ENCODE results near the gene ARHGAP4.
A peak's percentile ranks its signal among the peaks of the same experiment; 100 is the strongest.

The ARHGAP4 gene

DNA sequence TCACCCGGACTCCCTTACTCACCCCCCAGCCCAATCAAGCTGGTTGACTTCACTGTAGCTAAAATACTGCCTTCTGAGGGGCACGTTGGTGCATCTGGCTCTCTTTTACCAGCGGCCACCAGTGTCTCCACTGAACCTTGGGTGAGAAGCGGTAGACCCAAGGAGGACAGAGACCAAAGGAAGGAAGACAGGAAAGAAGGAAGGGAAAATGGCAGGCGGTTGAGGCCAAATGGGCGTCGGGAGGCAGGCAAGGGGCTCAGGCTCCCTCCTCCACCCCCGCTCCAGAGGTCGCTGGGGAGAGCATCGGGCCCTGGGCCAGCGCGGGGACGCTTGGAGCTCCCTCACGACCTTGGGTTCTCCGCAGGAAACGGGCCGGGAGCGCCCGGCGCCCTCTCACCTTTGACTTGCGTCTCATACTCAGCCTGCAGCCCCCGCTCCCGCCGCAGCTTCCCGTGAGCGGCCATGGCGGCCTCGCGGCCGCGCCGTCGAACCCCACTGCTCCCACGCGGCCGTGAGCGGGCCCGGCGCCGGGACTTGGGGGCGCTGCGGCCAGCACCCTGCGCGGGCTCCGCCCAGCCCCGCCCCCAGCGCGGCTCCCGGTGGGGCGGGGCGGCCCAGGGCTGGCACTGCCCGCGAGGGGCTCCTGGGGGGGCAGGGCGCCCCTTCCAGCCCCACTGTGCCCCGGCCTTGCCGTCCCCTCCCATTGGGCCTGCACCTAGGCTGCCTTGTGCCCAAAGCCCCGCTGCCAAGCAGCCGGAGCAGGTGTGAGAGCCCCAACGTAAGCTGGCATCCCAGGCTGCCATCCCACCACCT lies at the start of gene ARHGAP4:
ARHGAP4 (minus strand) TSS at position 526 of the 813 bp plus-strand sequence; CDS start at position 464, 62 bp downstream.
- peak; percentile 49 for DNase-seq (ENCODE audit: low spot score)

DNA sequence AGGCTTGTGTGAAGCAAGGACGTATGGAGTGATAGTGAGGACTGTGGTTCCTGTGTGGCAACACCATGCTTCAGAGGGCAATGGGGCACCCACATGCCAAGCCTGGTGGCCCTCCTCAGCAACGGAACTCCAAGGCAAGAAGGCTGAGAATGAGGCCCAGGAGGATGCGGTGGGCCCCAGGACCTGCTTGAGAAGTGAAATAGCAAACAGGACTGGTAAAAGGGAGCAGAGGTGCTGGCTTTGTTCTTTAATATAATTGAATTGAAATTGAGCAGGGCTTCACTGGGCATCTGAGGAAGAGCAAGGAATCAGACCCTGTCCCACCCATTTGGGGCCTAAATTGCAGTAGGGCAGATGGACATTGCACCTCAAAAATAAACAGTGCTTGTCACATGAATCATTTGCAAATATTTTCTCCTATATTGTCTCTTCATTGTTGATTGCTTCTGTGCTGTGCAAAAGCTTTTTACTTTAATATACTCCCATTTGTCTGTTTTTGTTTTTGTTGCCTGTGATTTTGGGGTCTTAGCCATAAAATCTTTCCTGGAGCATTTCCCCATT lies 48.7 kb upstream of the ARHGAP4 start:
- no peak for DNase-seq (ENCODE audit: low spot score)

GRCh38 chrX:153974003-153974725 lies 48.1 kb upstream of the ARHGAP4 start:
- DNase-seq (ENCODE audit: low spot score) = no peak

DNA sequence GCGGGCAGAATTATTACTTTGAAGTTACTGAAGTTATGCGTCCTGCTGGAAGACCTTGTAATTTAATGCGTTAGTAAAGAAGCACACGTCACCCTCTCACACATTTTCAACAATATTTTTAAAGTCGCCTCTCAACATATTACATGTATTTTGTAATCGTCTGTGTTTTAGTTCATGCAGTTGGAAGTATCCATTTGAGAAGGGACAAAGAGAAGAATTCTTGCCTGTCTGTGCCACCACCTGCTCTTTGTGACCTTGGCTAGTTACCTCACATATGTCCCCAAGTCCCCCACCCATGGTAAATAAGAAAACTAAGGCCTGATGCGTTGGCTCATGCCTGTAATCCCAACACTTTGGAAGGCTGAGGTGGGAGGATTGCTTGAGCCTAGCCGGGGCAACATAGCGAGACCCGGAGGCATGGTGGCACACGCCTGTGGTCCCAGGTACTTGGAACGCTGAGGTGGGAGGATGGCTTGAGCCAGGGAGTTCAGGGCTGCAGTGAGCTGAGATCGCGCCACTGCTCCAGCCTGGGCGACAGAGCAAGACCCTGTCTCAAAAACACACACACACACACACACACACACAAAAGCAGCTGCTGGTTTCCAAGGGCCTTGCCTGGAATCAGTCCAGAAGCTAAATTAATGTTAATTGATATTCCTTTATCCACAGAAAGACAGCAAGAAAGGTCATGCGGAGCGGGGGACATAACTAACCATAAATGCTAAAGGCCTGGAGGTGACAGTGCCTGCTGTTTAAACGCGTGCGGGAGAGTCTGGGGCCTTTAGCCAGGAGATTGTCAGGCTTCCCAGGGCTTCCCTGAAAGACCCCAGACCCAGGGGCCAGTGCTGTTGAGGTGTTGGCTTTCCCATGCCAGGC lies 47.3 kb upstream of the ARHGAP4 start:
- DNase-seq (ENCODE audit: low spot score) = no peak

- peak; percentile 90 for DNase-seq (ENCODE audit: low spot score)
These were observed 46.5 kb upstream of the ARHGAP4 start, which contains the start of gene TMEM187 for GRCh38 chrX:153972368-153973126. Gene TMEM187, plus strand, starts transcription at chrX:153972754. Its CDS starts 9,309 bp downstream, at chrX:153982063.

DNA sequence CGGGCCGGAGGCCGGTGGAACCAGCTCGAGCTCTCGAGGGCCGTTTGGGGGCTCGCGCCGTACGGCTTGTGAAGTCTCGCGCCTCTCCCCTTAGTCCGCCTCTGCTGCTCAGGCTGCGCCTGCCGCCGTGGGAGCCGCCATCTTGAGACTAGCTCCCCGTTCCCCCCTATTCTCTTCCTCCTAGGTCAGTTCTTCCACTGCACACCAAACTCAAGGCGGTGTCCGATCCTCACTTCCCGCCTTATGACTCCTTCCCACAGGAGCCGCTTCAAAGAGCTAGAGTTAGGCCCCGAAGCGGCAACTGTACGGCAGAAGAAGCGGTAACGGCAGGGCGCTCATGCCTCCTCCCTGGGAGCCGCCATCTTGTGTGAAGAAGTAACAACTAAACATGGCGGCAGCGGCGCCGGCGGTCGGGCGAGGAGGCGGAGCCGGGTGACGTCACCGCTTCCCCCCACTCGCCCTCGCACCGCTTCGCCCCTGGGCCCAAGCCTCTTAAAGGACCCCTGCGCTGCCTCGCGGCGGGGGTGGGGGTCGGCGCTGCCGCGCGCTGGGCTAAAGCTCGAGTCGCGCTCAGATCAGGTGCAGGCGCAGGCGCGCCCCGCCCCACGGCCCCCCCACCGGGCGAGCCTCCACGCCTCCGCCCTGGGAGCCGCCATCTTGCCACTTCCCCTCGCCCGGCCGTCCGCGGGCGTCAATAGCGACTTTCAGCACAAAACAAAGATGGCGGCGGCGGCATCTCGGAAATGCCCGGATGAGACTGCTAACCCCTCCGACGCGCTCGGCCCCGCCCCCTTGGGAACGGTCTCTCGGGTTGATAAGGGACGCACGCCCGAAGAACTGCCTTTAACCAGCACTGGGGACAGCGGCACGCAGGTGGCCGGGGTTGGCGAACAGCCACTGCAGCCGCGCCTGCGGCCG lies 45.6 kb upstream of the ARHGAP4 start, which contains the start of gene HCFC1:
HCFC1 (minus strand) TSS at position 369 of the 918 bp plus-strand sequence. CDS start 978 bp downstream, outside the sequence.
- peak; percentile 85 for DNase-seq (ENCODE audit: low spot score)

GRCh38 chrX:153971124-153971449 lies 45.0 kb upstream of the ARHGAP4 start:
- peak; percentile 82 for DNase-seq (ENCODE audit: low spot score)

DNA sequence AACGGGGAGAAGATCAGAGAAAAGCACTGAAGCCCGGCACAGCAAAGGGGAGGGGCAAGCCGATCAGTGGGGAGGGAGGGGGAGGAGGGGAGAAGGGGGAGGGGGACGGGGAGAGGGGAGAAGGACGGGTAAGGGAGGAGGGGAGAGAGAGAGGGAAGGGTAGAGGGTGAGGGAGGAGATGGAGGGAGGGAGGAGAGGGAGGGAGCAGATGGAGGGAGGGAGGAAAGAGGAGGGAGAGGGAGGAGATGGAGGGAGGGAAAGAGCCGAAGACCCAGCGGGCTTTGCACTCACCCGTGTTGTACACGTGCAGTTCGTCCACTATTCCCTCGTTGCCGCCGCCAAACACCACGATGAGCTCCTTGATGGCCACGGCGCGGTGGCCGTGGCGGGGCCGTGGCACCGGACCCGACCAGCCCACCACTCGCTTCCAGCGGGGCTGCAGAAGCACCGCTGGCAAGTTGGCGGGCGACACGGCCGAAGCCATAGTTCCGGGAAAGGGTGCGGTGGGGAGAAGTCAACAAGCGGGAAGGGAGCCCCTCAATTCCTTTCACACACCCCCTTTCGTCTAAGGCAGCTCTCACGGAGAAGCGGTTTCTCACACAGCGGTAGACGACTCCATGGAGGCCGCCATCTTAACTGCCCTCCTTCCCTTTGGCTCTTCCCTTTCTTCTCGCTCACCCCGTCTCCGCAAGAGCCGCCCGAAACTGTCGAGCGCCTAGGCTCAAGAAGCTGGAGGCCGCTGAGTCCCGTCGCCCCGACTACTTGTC lies 44.5 kb upstream of the ARHGAP4 start:
- DNase-seq (ENCODE audit: low spot score) = peak; percentile 32

DNA sequence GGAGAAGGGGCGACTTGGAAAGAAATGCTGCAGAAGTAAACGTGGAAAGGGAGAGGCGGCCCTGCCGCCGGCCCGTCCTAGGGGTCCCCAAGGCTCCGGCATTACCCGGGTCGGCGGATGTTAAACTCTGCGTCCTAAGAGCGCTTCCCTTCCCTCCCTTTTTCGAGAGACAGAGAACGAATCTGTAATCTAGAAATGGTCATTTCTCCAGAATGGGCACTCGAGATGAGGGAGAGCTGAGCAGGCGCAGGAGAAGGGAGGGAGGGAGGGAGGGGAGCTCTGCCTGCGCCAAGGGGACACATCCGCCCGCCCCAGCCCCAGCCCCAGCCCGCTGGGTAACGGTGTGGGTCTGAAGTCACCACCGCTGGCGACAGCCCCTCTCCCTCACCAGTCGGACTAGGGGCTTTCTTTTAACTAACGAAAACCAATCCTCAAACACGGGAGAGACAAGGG lies 43.9 kb upstream of the ARHGAP4 start:
- DNase-seq (ENCODE audit: low spot score) = no peak

GRCh38 chrX:153969125-153969903 lies 43.2 kb upstream of the ARHGAP4 start:
- no peak for DNase-seq (ENCODE audit: low spot score)

DNA sequence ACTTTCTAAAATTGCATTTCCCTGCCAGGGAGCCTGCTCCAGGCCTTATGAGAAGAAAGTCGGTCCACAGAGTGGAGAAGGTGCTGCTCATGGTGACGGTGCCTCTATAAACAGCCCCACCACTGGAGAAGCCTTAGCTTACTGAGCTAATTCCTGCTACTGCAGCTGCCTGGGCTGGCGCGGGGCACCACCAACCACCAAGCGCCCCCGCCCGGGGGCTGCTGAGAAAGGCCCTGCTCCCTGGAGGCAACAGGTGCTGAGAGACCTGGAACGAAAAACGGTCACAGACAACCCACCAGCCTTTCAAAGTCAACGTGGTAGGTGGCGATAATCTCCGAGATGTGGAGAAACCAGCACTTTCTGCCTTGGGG lies 42.7 kb upstream of the ARHGAP4 start:
- no peak for DNase-seq (ENCODE audit: low spot score)

DNA sequence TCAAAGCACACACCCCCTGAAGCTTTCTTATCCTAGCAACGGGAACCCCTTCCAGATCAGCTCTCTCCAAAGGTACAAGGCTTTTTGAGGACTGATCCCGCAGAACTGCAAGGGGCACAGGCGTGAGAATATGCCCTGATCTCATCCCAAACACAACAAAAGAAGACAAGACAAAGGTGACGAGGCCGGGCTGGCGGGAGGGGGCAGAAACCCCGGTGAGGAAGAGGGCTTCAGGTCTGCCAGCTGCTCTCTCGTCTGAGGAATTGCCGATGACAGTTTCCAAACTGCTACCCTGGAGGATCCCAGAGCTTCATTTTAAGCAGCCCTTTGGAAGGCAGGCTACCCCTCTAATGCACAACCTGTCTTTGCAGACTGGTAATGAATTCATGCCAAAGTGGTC lies 42.2 kb upstream of the ARHGAP4 start:
- DNase-seq (ENCODE audit: low spot score) = no peak

DNA sequence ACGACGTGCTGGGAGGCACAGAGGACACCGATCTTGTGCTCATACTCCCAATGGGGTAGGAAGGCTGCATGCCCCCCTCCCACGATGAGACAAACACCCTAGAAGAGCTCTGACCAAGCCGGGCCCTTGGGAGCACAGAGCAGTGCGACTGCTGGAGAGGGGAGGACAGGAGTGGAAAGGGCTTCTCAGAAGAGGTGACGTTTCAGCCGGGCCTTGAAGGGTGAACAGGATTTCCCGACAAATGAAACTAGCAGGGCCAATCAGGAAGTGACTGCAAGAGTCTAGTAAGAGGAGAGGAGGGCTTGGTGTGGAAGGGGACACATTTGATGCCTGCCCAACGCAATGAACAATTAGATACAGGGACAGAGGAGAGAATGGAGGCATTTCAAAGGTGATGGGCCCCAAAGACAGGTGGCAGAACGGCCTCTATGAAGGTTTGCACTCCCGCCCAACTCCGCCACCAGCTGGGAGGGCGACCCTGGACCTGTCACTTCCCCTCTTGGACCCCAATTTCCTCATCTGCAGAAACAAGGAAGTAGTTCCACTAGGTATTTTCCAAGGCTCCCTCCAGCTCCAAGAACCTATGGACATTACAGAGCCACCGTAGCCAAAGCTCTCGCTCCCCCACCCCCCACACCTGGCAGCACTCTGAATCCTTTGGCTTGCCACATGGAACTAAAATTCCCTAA lies 41.6 kb upstream of the ARHGAP4 start:
- no peak for DNase-seq (ENCODE audit: low spot score)

DNA sequence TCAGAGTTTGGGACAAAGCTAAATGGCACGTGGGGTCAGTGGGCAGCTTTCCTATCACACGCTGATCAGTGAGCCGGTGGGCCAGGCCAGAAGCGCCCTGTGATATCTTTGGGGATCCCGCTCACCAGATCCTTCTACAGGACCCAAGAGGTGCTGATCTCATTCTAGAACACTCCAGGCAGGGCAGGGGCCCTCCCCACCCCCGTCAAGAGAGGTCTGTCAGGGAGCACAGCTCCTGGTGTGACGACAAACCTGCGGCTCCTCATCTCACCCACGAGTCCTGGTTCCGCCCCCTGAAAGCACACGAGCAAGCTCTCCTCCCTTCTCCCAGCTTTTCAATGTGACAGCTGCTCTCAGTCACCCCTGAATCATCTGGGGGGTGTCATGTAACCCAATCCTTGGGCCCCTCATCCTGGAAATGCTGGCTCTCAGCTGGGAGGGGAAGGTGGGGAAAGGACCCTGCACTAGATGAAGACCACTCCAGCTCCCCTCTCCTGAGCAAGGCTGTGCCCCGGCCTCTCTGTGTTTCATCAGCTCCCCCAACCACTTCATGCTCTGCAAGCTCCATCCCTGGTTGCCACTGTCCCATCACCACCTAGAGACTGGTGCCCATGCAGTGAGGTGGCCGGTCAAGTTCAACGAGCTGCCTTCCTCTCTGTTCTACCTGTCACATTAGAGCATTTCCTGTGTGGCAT lies 40.9 kb upstream of the ARHGAP4 start:
- no peak for DNase-seq (ENCODE audit: low spot score)

DNA sequence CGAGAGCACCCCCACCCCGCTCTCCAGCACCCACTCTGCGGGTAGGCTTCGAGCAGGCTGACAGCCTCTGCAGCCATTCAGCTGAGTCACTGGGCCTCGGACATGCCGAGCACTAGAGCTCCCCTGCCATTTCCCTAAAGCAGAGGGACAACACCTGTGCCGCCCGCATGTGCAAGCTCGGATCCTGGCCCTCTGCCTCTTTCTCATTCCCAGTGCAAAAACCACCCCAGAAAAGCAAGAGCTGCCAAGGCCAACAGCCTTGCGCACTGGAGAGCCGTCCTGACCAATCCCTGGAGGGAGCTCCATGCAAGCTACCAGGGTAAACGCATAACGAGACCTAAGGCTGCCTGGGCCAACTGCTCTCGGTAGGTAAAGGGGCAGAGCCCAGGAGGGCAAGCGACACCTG lies 40.2 kb upstream of the ARHGAP4 start:
- DNase-seq (ENCODE audit: low spot score) = no peak

DNA sequence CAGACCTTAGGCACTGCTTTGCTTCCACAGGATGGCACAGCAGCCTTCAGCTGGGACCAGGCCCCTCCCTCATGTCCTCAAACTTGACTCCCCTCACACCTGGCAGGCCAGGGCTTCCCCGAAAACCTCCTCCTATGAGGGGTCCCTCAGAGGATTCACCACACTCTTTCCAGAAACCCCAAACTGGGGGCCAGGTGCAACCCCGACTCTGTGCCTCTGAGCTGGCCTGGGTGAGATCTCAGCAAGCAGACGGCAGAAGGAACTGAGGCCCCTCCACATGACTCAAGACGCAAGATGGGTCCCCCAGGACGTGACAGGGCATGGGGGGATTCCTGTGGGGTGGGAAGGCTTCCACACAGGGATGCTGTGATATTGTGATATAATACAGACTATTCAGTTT lies 39.3 kb upstream of the ARHGAP4 start:
- no peak for DNase-seq (ENCODE audit: low spot score)

- DNase-seq (ENCODE audit: low spot score) = no peak
These were observed 38.0 kb upstream of the ARHGAP4 start for GRCh38 chrX:153964105-153964504.

Measured in SW480 (cell line).